HCT116 (cell line): ENCODE measurements around the gene COMMD3.

Experiments used
- CEBPB ChIP-seq: IDR thresholded peaks from 2 replicates; pipeline ENCODE4 v1.6.1; 2012; ENCODE audit warnings: low read depth
- EGR1 ChIP-seq: IDR thresholded peaks from 2 replicates; pipeline ENCODE4 v1.6.1; 2012; ENCODE audit warnings: low read depth
- EZH2 ChIP-seq: fragments of 200-600 bp; sonication (generic); IDR thresholded peaks from 2 replicates; pipeline ENCODE4 v1.6.1; 2017; ENCODE audit warnings: antibody characterized with exemption, mixed run types
- EZH2phosphoT487 ChIP-seq: fragments of 200-600 bp; IDR thresholded peaks from 2 replicates; pipeline ENCODE4 v1.6.1; 2018; ENCODE audit warnings: antibody characterized with exemption, borderline replicate concordance
- JUND ChIP-seq: IDR thresholded peaks from 2 replicates; pipeline ENCODE4 v1.6.1; 2012
- YY1 ChIP-seq: IDR thresholded peaks from 2 replicates; pipeline ENCODE4 v1.6.1; 2011; ENCODE audit warnings: low read length, low read depth, moderate library complexity, mild to moderate bottlenecking; ENCODE audit not compliant: insufficient replicate concordance; ENCODE audit errors: extremely low read depth
- TF ChIP-seq, protein P1 (sequence below), 3 experiments: fragments of 200-600 bp in 1 of 3; sonication (generic) in 1 of 3; IDR thresholded peaks in 2 of 3; conservative IDR thresholded peaks in 1 of 3; 2 replicates each; pipeline ENCODE4 v1.5.1; 2012 to 2017; ENCODE audit warnings: low read depth in 2 of 3, low read length in 2 of 3, antibody characterized with exemption in 1 of 3, borderline replicate concordance in 1 of 3, control low read depth in 1 of 3, mild to moderate bottlenecking in 1 of 3, mixed read lengths in 1 of 3, mixed run types in 1 of 3, moderate library complexity in 1 of 3; ENCODE audit not compliant: insufficient read depth in 1 of 3

DNA sequence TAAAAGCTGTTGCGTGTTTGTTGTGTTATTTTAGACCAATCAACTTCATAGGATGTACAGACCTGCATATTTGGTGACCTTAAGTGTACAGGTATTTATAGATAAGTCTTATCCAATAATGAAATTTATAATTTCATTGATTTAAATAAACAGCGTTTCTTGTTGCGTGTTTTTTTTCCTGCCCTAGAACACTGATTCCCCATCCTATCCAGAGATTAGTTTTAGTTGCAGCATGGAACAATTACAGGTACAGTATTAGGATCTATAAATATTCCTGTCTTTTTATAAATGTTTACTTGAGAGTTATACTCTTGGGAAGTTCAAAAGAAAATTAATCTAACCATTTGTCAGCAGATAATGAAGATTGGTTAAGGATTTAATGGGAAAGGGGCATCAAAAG is 2.6 kb downstream of the COMMD3 start:
- TF ChIP-seq EZH2phosphoT487, result no peak
- no peak for TF ChIP-seq CEBPB
- no peak for TF ChIP-seq EZH2
- TF ChIP-seq YY1, result no peak
- no peak for TF ChIP-seq EGR1
- TF ChIP-seq, protein P1, sequence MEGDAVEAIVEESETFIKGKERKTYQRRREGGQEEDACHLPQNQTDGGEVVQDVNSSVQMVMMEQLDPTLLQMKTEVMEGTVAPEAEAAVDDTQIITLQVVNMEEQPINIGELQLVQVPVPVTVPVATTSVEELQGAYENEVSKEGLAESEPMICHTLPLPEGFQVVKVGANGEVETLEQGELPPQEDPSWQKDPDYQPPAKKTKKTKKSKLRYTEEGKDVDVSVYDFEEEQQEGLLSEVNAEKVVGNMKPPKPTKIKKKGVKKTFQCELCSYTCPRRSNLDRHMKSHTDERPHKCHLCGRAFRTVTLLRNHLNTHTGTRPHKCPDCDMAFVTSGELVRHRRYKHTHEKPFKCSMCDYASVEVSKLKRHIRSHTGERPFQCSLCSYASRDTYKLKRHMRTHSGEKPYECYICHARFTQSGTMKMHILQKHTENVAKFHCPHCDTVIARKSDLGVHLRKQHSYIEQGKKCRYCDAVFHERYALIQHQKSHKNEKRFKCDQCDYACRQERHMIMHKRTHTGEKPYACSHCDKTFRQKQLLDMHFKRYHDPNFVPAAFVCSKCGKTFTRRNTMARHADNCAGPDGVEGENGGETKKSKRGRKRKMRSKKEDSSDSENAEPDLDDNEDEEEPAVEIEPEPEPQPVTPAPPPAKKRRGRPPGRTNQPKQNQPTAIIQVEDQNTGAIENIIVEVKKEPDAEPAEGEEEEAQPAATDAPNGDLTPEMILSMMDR (IDR thresholded peaks at IDR 0.05 in 2 of 3, conservative IDR thresholded peaks at IDR 0.05 in 1 of 3; ENCODE audit: borderline replicate concordance in 1 of 3, insufficient read depth in 1 of 3, low read depth in 2 of 3, low read length in 2 of 3), result no peak
- no peak for TF ChIP-seq JUND
